ENCODE results near the gene NEMP1. TPM values are rescaled to one million over a fixed set of nuclear protein-coding genes. Genes with fewer than 3 reads are reported as not detected.

Gene NEMP1, protein sequence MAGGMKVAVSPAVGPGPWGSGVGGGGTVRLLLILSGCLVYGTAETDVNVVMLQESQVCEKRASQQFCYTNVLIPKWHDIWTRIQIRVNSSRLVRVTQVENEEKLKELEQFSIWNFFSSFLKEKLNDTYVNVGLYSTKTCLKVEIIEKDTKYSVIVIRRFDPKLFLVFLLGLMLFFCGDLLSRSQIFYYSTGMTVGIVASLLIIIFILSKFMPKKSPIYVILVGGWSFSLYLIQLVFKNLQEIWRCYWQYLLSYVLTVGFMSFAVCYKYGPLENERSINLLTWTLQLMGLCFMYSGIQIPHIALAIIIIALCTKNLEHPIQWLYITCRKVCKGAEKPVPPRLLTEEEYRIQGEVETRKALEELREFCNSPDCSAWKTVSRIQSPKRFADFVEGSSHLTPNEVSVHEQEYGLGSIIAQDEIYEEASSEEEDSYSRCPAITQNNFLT
- total RNA-seq: 4.8 and 13.2 TPM in 2 replicates

DNA sequence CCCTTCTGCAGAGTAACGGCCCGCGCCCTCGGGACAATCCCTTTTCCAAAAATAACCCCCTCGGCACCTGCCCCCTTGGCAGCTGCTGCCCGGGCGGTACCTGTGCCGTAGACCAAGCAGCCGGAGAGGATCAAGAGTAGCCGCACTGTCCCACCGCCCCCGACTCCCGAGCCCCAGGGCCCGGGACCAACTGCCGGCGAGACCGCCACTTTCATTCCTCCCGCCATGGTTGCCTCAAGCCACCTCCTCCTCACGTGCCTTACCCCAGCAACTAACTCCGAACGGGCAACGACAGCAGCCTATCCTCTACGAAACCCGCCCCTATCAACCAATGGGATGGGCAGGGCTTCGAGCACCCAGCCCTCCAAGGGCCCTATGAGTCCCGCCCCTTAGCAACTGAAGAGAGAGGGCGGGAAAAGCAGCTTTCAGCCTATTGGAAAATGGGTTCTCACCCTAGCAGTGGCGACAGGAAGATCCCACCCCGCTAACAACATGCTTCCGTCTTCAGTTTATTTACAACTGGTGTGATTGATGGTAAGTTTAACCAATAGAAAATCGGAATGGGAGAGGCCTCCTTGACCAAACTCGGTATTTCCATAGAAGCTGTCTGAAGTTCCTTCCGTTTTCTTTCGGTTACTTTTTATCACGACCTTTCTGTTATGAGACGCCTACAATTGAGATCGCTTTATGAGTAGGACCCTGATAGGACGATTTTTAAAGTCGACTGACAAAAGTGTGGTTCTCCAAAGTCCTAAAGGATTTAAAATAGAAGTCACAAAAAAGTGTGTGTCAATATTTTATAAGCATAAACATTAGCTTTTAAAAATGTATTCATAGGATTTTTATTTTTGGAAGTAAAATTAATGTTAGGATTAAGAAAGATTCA is at the start of gene NEMP1:
Gene NEMP1 (minus strand): TSS at position 273 of the 886 bp plus-strand sequence. CDS start 46 bp downstream, at position 227.

DNA sequence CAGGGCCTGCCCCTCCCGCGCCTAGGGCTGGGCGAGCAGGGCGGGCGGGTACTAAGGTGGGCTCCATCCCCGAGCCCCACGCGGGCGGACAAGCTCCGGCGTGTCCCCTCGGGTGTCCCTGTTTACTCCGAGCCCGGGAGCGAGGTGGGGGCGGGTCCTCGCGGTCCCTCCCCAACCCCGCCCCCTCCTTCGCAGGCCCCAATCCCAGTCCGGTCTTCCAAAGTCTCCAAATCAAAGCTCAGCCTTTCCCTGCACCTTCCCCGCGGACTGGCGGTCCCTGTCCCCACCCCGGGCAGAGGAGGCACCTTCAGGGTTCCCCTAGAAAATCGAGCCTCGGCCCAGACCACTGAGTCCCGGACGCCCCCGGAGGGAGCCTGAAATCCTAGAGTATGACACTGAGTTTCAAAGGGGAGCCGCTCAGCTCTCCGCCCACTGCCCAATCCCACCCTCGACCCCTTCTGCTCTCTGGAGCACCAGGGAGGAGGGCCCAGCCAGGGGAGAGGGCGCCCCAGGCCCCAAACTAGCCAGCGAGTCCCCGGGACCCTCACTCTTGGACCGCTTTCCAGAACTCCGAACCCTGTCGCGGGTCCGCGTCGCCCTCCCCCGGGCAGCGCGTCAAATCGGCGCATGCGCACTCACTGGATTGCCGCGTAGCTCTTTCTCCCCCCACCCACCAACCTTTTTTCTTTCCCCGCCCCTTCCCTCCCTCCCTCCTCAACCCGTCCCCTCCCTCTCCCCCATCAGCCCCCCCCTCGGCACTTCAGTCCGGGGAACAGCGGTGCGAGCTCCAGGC is 49.3 kb upstream of the NEMP1 start, which contains the start of gene LRP1:
Gene LRP1 (plus strand): TSS at position 758 of the 793 bp plus-strand sequence. CDS start 482 bp downstream, outside the sequence.

DNA sequence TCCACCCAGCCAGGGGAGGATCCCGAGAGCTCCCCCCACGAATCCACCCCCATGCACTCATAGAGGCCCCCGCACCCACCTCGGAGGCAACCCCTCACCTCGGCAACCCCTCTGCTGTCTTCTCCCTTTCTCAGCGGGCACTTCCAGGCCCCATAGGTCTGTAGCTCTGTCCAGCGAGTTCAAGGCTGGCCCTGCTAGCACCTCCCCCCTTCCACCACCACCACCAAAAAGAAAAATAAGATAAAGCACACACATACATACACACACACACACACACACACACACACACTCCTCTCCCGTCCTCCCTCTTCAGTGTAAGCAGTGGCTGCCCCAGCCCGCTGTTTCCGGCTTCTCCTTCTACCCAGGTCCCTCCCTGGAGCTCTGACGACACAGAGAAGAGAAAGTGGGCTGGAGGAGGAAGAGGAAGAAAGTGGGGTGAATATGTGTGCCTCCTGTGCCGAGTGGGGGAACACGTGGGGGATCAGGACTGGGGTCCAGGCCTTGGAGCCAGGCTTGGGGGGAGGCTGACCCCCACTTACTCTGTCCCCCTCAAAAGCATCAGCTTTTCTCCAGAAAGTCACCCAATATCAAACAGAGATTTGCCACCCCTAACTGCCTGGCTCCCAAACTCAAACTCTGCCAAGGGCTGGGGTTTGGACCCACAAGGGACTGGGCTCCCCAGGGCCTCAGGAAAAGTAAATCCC is 32.6 kb upstream of the NEMP1 start, which contains the start of gene STAT6:
Gene STAT6 (minus strand): TSS at position 332 of the 704 bp plus-strand sequence. CDS start 3,084 bp downstream, outside the sequence.

DNA sequence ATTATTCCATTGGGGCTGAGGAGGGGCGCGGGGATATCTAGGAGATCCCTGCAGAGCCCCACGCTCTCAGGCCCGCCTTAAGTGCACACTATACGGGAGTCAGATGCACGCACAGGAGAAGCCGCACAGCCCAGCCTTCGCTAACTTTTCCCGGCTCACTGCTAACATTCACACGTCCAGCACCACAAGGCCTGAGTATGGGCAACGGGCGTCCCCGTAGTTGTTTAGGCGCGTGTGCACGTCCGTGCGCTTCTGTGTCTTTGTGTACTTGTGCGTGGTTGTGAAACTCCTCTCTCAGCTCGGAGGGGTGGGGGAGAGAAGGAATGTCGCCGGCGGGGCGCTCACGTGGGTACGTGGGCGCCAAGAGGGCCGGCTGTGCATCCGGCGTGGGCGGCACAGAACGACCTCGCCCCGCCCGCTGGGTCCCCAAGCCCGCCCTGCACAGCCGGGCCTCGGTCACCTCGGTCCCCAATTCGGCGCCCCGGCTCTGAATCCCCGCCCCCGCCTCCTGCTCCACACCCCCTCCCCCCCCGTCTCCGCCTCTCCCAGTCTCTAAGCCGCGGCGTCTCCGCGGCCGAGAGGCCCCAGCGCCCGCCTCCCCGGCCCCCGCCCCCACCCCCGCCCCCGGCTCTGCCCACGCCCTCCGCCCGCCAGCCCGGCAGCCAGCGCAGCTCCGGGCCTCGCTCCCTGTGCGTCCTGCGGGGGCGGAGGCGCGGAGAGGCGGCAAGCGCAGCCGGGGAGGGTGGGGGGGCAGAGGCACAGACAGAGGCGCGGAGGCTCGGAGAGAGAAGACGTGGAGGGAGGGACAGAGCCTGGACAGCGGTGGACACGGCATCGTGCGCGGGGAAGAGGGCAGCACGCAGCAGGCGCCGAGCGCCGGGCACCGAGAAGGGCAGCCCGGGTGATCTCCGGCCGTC is 10.0 kb upstream of the NEMP1 start, which contains the start of gene NAB2:
Gene NAB2 (plus strand): TSS at position 761 of the 917 bp plus-strand sequence. CDS start 158 bp downstream, outside the sequence.

DNA sequence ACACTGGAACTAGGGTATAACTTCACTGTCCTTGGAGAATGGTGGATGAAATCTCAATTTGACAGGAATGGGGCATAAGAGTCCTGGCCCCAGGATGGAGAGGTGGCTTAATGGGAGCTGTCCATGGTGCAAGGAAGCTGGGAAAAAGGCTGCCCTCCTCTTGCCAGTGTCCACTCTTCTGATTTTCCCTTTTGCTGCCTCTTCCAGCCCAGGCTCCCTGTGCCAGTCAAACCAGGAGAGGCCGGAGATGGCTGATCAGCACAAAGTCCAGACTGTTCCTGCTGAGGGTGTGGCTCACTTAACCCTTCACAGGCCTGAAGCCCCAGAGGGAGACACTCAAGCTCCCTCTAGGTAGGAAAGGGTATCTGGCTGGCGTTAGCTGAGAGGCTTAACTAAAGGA is 28.7 kb downstream of the NEMP1 start, which contains the start of gene MYO1A:
Gene MYO1A (minus strand): TSS at position 240 of the 400 bp plus-strand sequence. CDS start 1,806 bp downstream, outside the sequence.

DNA sequence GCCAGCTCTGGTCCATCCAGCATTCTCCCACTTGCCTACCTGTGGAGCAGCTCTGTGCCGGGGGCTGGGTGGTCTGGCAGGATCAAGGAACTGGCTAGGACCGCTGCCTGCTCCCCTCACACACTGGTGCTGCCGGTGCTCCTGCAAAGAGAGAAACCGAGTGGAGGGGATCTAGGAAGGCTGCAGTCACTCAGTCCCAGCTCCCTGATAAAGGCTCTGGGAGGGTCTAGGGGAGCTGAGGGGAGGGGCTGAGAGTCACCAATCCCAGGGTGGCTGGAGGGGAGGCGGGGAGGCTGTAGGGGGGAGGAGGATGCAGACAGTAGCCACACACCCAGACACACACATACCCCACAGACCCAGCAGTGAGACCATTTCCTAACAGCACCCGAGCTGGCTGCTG is 62.2 kb downstream of the NEMP1 start, which contains the start of gene TAC3:
Gene TAC3 (minus strand): TSS at position 182 of the 400 bp plus-strand sequence. CDS start 732 bp downstream, outside the sequence.

DNA sequence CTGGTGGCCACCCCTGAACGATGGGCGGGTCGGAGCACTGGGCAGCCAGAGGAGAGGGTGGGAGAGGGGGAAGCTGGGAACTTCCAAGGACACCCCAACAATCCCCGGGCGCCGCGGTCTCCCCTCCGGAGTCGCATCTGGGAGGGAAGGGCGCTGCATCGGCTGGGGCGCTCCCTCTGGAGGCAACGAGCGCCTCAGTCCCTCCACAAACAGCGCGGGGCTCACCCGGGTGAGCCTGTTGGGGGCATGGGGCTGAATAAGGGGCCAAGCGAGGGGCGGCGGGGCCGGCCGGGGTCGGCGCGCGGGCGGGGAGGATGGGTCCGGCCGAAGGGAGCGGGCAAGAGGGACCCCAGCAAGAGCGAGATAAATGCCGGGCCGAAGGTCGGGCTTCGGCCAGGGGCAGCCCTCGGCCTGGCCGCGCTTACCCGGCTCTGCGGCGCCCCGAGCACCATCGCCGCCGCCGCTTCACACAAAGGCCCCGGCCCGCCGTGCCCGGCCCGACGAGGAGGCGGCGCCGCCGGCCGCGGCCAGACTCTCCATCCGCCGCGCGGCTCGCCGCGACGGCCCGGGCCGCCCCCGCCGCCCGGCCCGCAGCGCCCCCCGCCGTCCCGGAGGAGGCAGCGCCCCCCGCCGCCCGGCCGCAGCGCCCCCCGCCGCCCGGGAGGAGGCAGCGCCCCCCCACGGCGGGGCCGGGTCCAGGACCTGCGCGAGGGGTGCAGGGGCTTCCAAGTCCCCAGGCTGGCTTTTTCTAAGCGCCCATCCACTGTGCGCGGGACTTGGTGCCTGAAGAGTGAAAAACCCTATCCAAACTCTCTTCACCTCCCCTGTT is 72.4 kb downstream of the NEMP1 start, which contains the start of gene ZBTB39:
Gene ZBTB39 (minus strand): TSS at position 567 of the 829 bp plus-strand sequence. CDS start 1,629 bp downstream, outside the sequence.

Other genes starting within 250 kb of the NEMP1 start
- gene SDR9C7, start 144.4 kb downstream of the NEMP1 start, total RNA-seq: not detected in 2 replicates
- gene RDH16, start 121.2 kb downstream of the NEMP1 start, total RNA-seq: under 0.01 TPM in 2 replicates
- gene ZBTB39, start 72.2 kb downstream of the NEMP1 start, total RNA-seq: 2.5 and 3.8 TPM in 2 replicates
- gene TAC3, start 62.3 kb downstream of the NEMP1 start, total RNA-seq: 2.8 TPM in 1 of 2 replicates, not detected in the other
- under 0.01 TPM in 1 of 2 replicates, not detected in the other for gene MYO1A, start 28.7 kb downstream of the NEMP1 start, total RNA-seq
- gene NAB2, start 10.3 kb upstream of the NEMP1 start, total RNA-seq: 49.6 and 63.6 TPM in 2 replicates
- 56.0 and 58.1 TPM in 2 replicates for gene STAT6, start 32.6 kb upstream of the NEMP1 start, total RNA-seq
- 202 and 326 TPM in 2 replicates for gene LRP1, start 49.7 kb upstream of the NEMP1 start, total RNA-seq
- gene LRP1-AS, start 68.8 kb upstream of the NEMP1 start, total RNA-seq: 0.19 TPM in 1 of 2 replicates, not detected in the other
- 4.4 and 9.6 TPM in 2 replicates for gene NXPH4, start 138.0 kb upstream of the NEMP1 start, total RNA-seq
- gene SHMT2, start 150.9 kb upstream of the NEMP1 start, total RNA-seq: 174 and 252 TPM in 2 replicates
- gene STAC3, start 172.4 kb upstream of the NEMP1 start, total RNA-seq: 0.19 and 1.1 TPM in 2 replicates

All from regular cardiac myocyte (primary cell).